ENCODE measurements around the gene CDK9.

The CDK9 gene

DNA sequence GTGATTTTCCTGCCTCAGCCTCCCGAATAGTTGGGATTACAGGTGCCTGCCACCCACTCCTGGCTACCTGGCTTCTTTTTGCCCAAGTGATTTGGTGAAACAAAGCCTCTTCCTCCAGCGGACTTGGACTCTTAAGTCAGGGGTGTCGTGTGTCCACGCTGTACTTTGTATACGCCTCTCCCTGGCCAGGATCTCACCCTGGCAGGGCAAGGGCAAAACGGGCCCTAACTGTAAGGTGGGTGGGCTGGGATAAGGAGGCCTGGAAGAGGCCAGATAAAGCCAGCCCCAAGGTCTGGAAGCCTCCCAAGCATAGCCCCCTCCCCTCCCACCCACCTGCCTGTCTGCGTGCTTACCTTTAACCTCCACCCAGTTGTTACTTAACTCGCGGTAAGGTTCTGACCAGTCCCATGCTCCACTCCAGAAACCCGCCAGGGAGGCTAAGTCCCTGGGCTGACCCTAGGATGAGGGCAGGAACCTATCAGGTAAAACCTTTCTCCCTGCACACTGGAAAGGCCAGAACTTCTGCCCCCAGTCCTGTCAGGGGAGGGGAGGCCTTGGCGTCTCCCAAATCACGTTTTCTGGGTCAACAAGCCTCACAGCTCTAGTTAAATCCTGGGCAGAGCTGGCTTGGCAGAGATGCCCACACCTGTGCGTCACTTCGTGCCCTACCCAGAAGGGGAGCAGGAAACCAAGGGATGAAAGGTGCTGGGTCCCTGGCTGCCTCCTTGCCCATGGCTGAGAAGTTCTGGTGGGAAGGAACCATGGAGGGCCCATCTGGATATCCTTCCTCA, 8.4 kb downstream of the CDK9 start:
- TF ChIP-seq, protein P1, sequence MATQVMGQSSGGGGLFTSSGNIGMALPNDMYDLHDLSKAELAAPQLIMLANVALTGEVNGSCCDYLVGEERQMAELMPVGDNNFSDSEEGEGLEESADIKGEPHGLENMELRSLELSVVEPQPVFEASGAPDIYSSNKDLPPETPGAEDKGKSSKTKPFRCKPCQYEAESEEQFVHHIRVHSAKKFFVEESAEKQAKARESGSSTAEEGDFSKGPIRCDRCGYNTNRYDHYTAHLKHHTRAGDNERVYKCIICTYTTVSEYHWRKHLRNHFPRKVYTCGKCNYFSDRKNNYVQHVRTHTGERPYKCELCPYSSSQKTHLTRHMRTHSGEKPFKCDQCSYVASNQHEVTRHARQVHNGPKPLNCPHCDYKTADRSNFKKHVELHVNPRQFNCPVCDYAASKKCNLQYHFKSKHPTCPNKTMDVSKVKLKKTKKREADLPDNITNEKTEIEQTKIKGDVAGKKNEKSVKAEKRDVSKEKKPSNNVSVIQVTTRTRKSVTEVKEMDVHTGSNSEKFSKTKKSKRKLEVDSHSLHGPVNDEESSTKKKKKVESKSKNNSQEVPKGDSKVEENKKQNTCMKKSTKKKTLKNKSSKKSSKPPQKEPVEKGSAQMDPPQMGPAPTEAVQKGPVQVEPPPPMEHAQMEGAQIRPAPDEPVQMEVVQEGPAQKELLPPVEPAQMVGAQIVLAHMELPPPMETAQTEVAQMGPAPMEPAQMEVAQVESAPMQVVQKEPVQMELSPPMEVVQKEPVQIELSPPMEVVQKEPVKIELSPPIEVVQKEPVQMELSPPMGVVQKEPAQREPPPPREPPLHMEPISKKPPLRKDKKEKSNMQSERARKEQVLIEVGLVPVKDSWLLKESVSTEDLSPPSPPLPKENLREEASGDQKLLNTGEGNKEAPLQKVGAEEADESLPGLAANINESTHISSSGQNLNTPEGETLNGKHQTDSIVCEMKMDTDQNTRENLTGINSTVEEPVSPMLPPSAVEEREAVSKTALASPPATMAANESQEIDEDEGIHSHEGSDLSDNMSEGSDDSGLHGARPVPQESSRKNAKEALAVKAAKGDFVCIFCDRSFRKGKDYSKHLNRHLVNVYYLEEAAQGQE (IDR thresholded peaks at IDR 0.05; ENCODE audit: insufficient read depth in 1 of 2, low read depth in 2 of 2, low read length in 2 of 2): no peak

DNA sequence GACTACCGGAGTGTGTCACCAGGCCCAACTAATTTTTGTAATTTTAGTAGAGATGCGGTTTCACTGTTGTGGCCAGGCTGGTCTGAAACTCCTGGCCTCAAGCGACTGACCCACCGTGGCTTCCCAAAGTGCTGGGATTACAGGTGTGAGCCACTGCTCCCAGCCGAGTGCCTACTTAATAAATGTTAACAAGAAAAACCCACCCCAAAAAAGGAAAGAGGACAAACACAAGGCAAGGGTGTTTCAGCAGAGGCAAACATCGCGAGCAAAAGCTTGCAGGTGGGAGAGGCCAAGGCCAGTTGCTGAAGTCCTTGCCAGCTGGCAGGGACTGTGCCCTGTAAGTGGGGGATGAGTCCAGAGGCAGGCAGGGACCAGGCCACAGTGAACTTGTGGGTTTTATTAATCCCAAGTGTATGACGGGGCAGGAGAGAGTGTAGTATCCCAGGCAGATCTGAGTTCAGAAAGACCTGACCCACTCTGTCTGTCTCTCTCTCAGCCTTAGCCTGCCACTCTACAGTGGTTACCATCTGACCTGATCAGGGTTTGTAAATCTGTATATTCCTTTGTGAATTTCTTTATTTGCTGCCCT, 10.5 kb downstream of the CDK9 start:
- TF ChIP-seq, protein P1 (IDR thresholded peaks at IDR 0.05; ENCODE audit: insufficient read depth in 1 of 2, low read depth in 2 of 2, low read length in 2 of 2): no peak
- TF ChIP-seq TAF1 (IDR thresholded peaks at IDR 0.05; ENCODE audit: borderline replicate concordance, insufficient read depth, low read length): no peak
- TF ChIP-seq FOXP2 (optimal IDR thresholded peaks at IDR 0.05; ENCODE audit: borderline replicate concordance, extremely low read depth, extremely low read length, insufficient read depth): no peak
- TF ChIP-seq SIN3A (IDR thresholded peaks at IDR 0.05; ENCODE audit: borderline replicate concordance, insufficient read depth, low read length): no peak
- no peak for TF ChIP-seq POLR2AphosphoS5 (IDR thresholded peaks at IDR 0.05; ENCODE audit: low read depth, low read length)

DNA sequence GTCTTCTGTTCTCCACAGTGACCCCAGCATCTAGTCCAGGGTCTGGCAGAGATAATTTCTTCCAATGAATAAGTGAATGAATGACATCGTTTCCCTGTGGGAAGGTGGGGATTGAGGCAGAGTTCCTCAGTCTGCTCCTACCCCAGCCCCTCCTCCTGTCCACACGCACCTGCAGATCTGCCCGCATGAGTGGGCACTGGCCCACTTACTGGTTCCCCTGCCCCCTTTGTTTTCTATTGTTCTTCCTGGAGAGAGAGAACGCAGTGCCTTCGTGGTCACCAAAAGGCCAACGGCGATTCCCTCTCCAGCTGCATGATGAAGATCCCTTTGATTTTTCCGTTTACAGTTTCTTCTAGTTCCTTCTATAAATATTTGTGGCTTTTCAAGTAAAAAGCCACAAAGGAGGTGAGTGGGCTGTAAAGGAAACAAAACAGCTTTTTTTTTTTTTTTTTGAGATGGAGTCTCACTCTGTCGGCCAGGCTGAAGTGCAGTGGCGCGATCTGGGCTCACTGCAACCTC, 11.1 kb downstream of the CDK9 start:
- TF ChIP-seq, protein P1 (IDR thresholded peaks at IDR 0.05; ENCODE audit: insufficient read depth in 1 of 2, low read depth in 2 of 2, low read length in 2 of 2): no peak
- TF ChIP-seq TAF1 (IDR thresholded peaks at IDR 0.05; ENCODE audit: borderline replicate concordance, insufficient read depth, low read length): no peak
- no peak for TF ChIP-seq POLR2AphosphoS5 (IDR thresholded peaks at IDR 0.05; ENCODE audit: low read depth, low read length)
- TF ChIP-seq SIN3A (IDR thresholded peaks at IDR 0.05; ENCODE audit: borderline replicate concordance, insufficient read depth, low read length): no peak
- no peak for TF ChIP-seq FOXP2 (optimal IDR thresholded peaks at IDR 0.05; ENCODE audit: borderline replicate concordance, extremely low read depth, extremely low read length, insufficient read depth)

DNA sequence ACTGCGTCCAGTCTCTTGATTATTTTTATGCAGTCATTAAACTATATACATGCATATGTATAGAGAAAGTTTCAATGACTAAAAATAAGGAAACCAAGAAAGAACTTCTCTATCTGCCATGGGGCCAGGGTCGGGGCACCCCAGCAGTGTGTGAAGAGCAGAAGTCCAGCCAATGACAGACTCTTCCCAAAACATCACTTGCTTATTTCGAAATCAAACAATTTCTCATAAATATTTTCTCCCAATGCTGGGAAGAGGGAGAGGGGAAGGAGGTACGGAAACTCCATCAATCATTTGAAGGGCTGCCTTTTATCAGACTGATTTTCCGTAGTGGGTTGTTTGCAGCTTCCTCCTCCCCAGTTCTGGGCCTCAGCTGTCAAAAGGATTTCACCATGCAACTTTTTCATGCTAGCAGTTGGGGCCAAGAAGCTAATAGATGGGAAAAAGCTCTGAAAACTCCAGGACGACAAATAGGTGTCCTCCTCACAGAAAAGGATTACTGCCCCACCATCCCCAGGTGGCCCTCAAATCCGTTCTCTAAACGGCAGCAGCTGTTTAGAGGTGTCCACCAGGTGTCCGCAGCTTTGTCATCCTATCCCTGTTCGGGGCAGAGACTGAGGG, 16.2 kb downstream of the CDK9 start:
- TF ChIP-seq, protein P1 (IDR thresholded peaks at IDR 0.05; ENCODE audit: insufficient read depth in 1 of 2, low read depth in 2 of 2, low read length in 2 of 2): no peak
- no peak for TF ChIP-seq FOXP2 (optimal IDR thresholded peaks at IDR 0.05; ENCODE audit: borderline replicate concordance, extremely low read depth, extremely low read length, insufficient read depth)
- no peak for TF ChIP-seq POLR2AphosphoS5 (IDR thresholded peaks at IDR 0.05; ENCODE audit: low read depth, low read length)
- no peak for TF ChIP-seq TAF1 (IDR thresholded peaks at IDR 0.05; ENCODE audit: borderline replicate concordance, insufficient read depth, low read length)
- no peak for TF ChIP-seq SIN3A (IDR thresholded peaks at IDR 0.05; ENCODE audit: borderline replicate concordance, insufficient read depth, low read length)

All from PFSK-1 (cell line).